ENCODE measurements around the gene NOL8.

The NOL8 gene

GRCh38 chr9:92310562-92310961 is 14.6 kb downstream of the NOL8 start:
- DNase-seq = no peak

GRCh38 chr9:92308893-92309292 is 16.3 kb downstream of the NOL8 start:
- no peak for DNase-seq

- DNase-seq = no peak
Observed at GRCh38 chr9:92300936-92301335, 24.2 kb downstream of the NOL8 start.

- no peak for DNase-seq
Observed at GRCh38 chr9:92299116-92299515, 26.0 kb downstream of the NOL8 start.

GRCh38 chr9:92298036-92298435 is 27.1 kb downstream of the NOL8 start:
- no peak for DNase-seq

- DNase-seq = no peak
Observed at GRCh38 chr9:92297611-92298010, 27.5 kb downstream of the NOL8 start.

GRCh38 chr9:92295827-92296258 is 29.3 kb downstream of the NOL8 start:
- DNase-seq = peak; percentile 53

GRCh38 chr9:92295240-92295790 is 29.8 kb downstream of the NOL8 start:
- no peak for DNase-seq

GRCh38 chr9:92294297-92294676 is 30.9 kb downstream of the NOL8 start:
- no peak for DNase-seq

- peak; percentile 89 for DNase-seq
Observed at GRCh38 chr9:92293452-92294296, 31.5 kb downstream of the NOL8 start, which contains the start of gene IARS1. Gene IARS1, minus strand, starts transcription at chr9:92293697. Its CDS starts 4,278 bp downstream, at chr9:92289419.

- no peak for DNase-seq
Observed at GRCh38 chr9:92293075-92293354, 32.1 kb downstream of the NOL8 start.

GRCh38 chr9:92292338-92293074 is 32.6 kb downstream of the NOL8 start:
- DNase-seq = peak; percentile 2

GRCh38 chr9:92291577-92291976 is 33.6 kb downstream of the NOL8 start:
- DNase-seq = no peak

- DNase-seq = no peak
Observed at GRCh38 chr9:92290785-92291429, 34.2 kb downstream of the NOL8 start.

GRCh38 chr9:92289708-92290390 is 35.3 kb downstream of the NOL8 start:
- no peak for DNase-seq

- no peak for DNase-seq
Observed at GRCh38 chr9:92279302-92279701, 45.8 kb downstream of the NOL8 start.

GRCh38 chr9:92278110-92278509 is 47.0 kb downstream of the NOL8 start:
- no peak for DNase-seq

GRCh38 chr9:92276331-92277032 is 48.7 kb downstream of the NOL8 start:
- no peak for DNase-seq

GRCh38 chr9:92275541-92275940 is 49.6 kb downstream of the NOL8 start:
- no peak for DNase-seq

GRCh38 chr9:92270511-92270910 is 54.6 kb downstream of the NOL8 start:
- no peak for DNase-seq

- no peak for DNase-seq
Observed at GRCh38 chr9:92266486-92266885, 58.7 kb downstream of the NOL8 start.

GRCh38 chr9:92265154-92265553 is 60.0 kb downstream of the NOL8 start:
- DNase-seq = no peak
